ENCODE measurements around the gene ADARB2.

- TF ChIP-seq CTCF (IDR thresholded peaks at IDR 0.05; ENCODE audit: insufficient read depth, low read length), result no peak
- TF ChIP-seq GABPA (IDR thresholded peaks at IDR 0.05; ENCODE audit: low read depth), result no peak
- TF ChIP-seq POLR2AphosphoS5 (IDR thresholded peaks at IDR 0.05; ENCODE audit: low read depth), result no peak
- TF ChIP-seq REST (IDR thresholded peaks at IDR 0.05; ENCODE audit: insufficient replicate concordance, low read depth), result no peak
- TF ChIP-seq SPI1 (IDR thresholded peaks at IDR 0.05; ENCODE audit: borderline replicate concordance, low read depth), result no peak
Observed at GRCh38 chr10:1253523-1254353, 483.6 kb downstream of the ADARB2 start.

Data from HL-60 (cell line).